GM20000 (cell line): ENCODE results near the gene PLEKHO1.
A peak's percentile ranks its signal among the peaks of the same experiment; 100 is the strongest.

Source experiments
- DNase-seq: peaks from one replicate; pipeline ENCODE4 v3.0.0; 2012; ENCODE audit warnings: low spot score
- TF ChIP-seq, protein P1 (sequence below): IDR thresholded peaks from 2 replicates; pipeline ENCODE4 v1.5.1; 2012; ENCODE audit warnings: mild to moderate bottlenecking, control low read depth; ENCODE audit errors: extremely low read depth, missing control alignments

Gene PLEKHO1

DNA sequence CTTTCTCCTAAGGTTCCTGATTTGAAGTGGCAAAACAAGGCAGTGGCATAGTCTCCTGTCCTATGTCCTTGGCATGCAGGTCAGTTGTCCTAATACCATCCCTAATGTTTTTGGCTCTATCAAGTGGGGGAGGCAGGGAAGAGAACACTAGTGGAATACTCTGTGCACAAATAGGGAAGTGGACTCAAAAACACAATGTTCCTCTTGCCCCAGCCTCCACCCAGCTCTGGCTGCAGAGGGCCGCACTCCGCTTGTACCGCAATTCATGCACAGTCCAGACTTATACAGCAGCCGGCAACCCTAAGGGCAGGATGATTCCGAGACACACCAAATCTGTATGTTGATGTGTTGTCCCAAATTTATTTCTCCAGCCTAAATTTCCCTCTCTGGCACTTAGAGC is 14.5 kb downstream of the PLEKHO1 start:
- TF ChIP-seq, protein P1, sequence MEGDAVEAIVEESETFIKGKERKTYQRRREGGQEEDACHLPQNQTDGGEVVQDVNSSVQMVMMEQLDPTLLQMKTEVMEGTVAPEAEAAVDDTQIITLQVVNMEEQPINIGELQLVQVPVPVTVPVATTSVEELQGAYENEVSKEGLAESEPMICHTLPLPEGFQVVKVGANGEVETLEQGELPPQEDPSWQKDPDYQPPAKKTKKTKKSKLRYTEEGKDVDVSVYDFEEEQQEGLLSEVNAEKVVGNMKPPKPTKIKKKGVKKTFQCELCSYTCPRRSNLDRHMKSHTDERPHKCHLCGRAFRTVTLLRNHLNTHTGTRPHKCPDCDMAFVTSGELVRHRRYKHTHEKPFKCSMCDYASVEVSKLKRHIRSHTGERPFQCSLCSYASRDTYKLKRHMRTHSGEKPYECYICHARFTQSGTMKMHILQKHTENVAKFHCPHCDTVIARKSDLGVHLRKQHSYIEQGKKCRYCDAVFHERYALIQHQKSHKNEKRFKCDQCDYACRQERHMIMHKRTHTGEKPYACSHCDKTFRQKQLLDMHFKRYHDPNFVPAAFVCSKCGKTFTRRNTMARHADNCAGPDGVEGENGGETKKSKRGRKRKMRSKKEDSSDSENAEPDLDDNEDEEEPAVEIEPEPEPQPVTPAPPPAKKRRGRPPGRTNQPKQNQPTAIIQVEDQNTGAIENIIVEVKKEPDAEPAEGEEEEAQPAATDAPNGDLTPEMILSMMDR = no peak
- DNase-seq = no peak

DNA sequence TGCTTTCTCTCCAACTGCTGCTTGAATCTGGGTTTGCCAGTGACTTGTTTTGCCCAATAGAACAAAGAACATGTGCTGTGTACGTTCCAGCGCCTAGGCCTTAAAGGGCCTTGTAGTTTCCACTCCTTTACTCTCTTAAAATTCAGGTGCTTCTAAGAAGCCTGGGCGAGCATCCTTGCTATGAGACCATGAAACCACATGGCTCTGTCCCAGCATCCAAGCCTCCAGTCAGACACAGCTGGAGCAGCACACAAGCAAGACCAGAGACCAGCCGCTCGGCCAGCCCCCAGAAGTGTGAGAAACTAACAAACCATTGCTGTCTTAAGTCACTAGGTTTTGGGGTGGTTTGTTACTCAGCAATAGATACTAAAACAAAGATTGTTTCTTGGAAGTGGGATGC is 15.1 kb downstream of the PLEKHO1 start:
- TF ChIP-seq, protein P1 = no peak
- DNase-seq = no peak

DNA sequence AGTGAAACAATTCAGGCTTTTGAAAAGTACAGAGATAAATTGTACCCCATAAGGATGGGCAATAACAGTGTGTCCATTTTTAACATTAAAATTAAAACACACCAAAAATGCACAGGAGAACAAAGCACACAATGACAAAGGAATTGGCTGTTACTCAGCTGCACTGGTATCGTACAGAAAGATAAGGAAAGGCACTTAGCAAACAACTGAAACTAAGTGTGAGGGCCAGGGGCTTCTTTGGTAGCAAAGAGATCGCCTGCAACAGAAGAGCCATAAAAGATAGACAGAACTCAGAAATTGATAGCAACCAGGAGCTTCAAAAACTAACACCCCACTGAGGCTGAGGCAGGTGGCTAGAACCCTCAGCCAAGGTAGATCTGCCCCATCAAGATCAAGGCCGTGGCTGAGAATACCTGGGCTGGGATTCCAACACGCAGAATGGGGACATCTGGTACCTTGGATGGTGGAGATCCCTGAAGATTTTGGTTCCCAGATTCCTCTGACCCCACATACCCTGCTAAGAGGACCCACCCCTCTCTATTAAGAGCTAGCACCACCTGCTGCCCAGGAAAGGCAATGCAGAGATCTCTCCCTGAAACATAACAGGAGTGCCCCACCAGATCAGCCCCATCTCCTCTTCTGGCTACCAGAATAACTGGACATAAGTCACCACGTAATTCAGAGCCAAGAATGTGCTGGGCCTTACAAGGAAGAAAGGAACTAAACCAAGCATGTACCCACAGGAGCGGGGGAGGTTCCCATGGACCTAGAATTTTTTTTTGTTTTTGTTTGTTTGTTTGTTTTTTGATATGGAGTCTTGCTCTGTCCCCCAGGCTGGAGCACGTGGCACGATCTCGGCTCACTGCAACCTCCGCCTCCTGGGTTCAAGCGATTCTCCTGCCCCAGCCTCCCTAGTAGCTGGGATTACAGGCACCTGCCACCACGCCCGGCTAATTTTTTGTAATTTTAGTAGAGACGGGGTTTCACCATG is 16.2 kb downstream of the PLEKHO1 start:
- peak; percentile 61 for DNase-seq

DNA sequence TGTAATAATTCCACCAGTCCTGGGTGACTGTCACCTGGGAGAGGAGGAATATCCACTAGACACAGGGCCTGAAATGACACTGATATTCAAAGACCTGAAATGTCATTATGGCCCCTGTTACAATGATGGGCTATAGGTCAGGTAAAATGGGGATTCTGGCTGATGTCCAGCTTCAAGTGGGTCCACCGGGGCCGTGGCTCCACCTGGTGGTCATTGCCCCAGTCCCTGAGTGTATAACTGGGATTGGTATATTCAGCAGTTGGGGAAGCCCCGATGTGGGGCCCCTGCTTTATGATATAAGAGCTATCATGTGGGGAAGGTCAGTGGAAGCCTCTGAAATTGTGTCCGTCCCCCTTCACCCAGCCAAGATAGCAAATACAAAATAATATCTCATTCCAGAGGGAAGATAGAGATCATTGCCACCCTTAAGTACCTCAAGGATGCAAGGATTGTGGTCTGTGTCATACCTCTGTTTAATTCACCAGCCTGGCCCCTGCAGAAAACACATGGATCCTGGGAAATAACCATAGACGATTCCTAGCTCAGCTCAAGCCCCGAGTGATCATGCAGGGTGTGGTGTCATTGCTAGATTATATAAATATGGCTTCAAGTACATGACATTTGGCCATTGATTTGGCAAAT is 19.4 kb downstream of the PLEKHO1 start:
- DNase-seq = peak; percentile 70
- TF ChIP-seq, protein P1 = peak; percentile 79

More for the DNA sequence above, 16.2 kb downstream of the PLEKHO1 start:
- TF ChIP-seq, protein P1 = peak; percentile 68

DNA sequence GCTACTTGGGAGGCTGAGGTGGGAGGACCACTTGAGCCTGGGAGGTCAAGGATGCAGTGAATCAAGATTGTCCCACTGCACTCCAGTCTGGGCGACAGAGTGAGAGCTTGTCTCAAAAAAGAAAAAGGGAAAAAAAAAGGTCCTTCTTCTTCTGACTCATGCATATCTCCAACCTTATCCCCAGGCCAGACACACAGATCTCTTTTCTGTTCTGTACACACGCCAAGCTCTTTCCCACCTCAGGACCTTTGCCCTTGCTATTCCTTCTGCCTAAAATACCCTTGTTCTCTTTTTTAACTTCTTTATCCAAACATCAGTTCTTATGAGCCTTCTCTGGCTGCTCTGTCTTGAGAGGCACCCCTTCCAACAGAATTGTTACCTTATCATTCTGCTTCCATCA is 22.1 kb downstream of the PLEKHO1 start:
- TF ChIP-seq, protein P1 = no peak
- DNase-seq = no peak

DNA sequence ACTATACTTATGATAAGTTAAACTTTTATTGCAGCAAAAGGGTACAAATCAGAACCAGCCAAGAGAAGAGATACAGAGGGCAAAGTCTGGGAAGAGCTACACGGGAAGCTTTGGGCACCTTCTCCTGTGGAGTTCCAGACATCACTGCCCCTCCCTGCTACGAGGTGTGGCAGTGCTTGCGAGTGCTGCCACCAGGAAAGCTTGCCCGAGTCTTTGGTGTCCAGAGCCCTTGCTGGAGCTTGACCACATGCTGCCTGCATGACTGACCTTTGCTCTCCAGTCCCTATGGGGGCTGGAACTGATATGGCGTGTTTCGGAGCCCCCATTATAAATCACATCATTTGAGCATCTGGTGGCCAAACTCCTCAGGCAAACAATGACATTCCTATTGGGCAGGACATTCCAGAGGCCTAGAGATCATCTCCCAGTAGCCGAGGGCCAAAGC is 23.4 kb downstream of the PLEKHO1 start:
- DNase-seq = no peak
- TF ChIP-seq, protein P1 = no peak

DNA sequence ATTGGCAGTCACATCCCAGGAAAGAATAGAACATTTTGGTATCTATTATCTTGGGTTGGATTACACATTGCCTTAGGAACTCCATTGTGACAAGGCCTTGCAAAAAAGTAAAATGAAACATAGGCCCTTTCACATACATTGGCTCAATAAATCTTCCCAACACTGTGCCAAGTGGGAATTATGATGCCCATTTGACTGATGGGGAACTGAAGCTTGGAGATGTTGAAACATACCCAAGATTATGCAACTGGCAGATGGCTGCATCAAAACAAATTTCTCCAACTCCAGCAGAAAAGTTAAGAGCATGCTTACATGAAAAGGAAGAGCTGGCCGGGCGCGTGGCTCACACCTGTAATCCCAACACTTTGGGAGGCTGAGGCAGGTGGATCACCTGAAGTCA is 26.9 kb downstream of the PLEKHO1 start:
- TF ChIP-seq, protein P1 = no peak
- no peak for DNase-seq
